GM12878 (cell line): ENCODE results near the gene FXN. TPM values are rescaled to one million over a fixed set of nuclear protein-coding genes. Genes with fewer than 3 reads are reported as not detected.

Experiments
- ATAC-seq: fragments of 200-7000 bp; cut with Tn5 transposase; 3 replicates; pipeline ENCODE4 v1.9.1; 2020; ENCODE audit warnings: mild to moderate bottlenecking, moderate library complexity
- BruUV-seq: library from RNA; stranded (reverse); fragments of 400-500 nt; replicated peaks from 2 replicates; lab custom pipeline; 2021; lab: Mats Ljungman, UMichigan
- CTCF ChIA-PET: fragments of 300-600 bp; sonication (Branson Sonifier 250); formaldehyde crosslinking; extraction: SDS; loops from one replicate; lab custom pipeline; 2021; ENCODE audit warnings: inconsistent platforms; lab: Yijun Ruan, JAX
- POLR2A ChIA-PET: fragments of 350-600 bp; formaldehyde crosslinking; extraction: SDS; loops from one replicate; lab custom pipeline; 2021; ENCODE audit warnings: inconsistent platforms; lab: Charles Lee
- RAD21 ChIA-PET: fragments of 300-600 bp; sonication (Branson Sonifier 250); formaldehyde crosslinking; loops from one replicate; lab custom pipeline; 2023; ENCODE audit warnings: antibody characterized with exemption; ENCODE audit not compliant: unreplicated experiment; lab: Charles Lee
- SMC1A ChIA-PET: fragments of 300-600 bp; sonication (Branson Sonifier 250); formaldehyde crosslinking; loops from one replicate; lab custom pipeline; 2023; ENCODE audit not compliant: unreplicated experiment, uncharacterized antibody; lab: Charles Lee
- DNase-seq: peaks from one replicate; pipeline ENCODE4 v3.0.0-alpha.2; 2011; ENCODE audit warnings: low read depth, low spot score
- FAIRE-seq: peaks from 3 replicates; lab custom pipeline; 2011; peaks lifted over from hg19 to GRCh38; lab: Jason Lieb, UNC
- H2AFZ ChIP-seq: 2 replicates; pipeline ENCODE4 v1.6.0; 2011; ENCODE audit warnings: low read depth, low read length, control low read depth; ENCODE audit not compliant: control insufficient read depth
- H3K27ac ChIP-seq: 2 replicates; pipeline ENCODE4 v1.5.1; 2011; ENCODE audit warnings: control low read depth; ENCODE audit not compliant: control insufficient read depth, insufficient read depth
- H3K27me3 ChIP-seq, 2 experiments: replicated peaks in 1 of 2; 2 replicates each; pipeline versions ENCODE4 v1.6.0 to v1.6.1; 2011; ENCODE audit warnings: low read length in 1 of 2; ENCODE audit not compliant: control insufficient read depth in 2 of 2, insufficient read depth in 2 of 2
- H3K36me3 ChIP-seq, 2 experiments: 2 replicates each; pipeline ENCODE4 v1.5.1; 2011; ENCODE audit warnings: low read length in 1 of 2; ENCODE audit not compliant: control insufficient read depth in 2 of 2, insufficient read depth in 2 of 2
- H3K4me1 ChIP-seq: 2 replicates; pipeline ENCODE4 v1.6.1; 2011; ENCODE audit warnings: mild to moderate bottlenecking, low read length, moderate library complexity, mixed read lengths; ENCODE audit not compliant: control insufficient read depth, insufficient read depth
- H3K4me2 ChIP-seq: 2 replicates; pipeline ENCODE4 v1.6.0; 2011; ENCODE audit warnings: control low read depth; ENCODE audit not compliant: control insufficient read depth, insufficient read depth
- H3K4me3 ChIP-seq: fragments of 200-600 bp; sonication (generic); 2 replicates; pipeline ENCODE4 v1.5.1; 2016
- H3K79me2 ChIP-seq: 2 replicates; pipeline ENCODE4 v1.6.0; 2011; ENCODE audit warnings: low read length; ENCODE audit not compliant: control insufficient read depth, insufficient read depth
- H3K9ac ChIP-seq: 2 replicates; pipeline ENCODE4 v1.8.0; 2011; ENCODE audit warnings: low read length, control low read depth, mixed read lengths; ENCODE audit not compliant: control insufficient read depth, insufficient read depth
- H3K9me3 ChIP-seq: replicated peaks from 3 replicates; pipeline ENCODE4 v1.5.1; 2011; ENCODE audit warnings: mild to moderate bottlenecking, low read length; ENCODE audit not compliant: control insufficient read depth, insufficient read depth
- H4K20me1 ChIP-seq: 2 replicates; pipeline ENCODE4 v1.6.0; 2011; ENCODE audit not compliant: control insufficient read depth, insufficient read depth
- MAX ChIP-seq: IDR thresholded peaks from 2 replicates; pipeline ENCODE4 v1.6.1; 2012; ENCODE audit warnings: low read depth, low read length, improper control_type of control experiment
- MYC ChIP-seq: IDR thresholded peaks from 2 replicates; pipeline ENCODE4 v1.6.1; 2011; ENCODE audit warnings: mild to moderate bottlenecking, low read length, moderate library complexity, inconsistent platforms; ENCODE audit not compliant: insufficient read depth, insufficient replicate concordance, insufficient read length, severe bottlenecking
- RCOR1 ChIP-seq: conservative IDR thresholded peaks from 2 replicates; pipeline ENCODE4 v1.6.1; 2012; ENCODE audit warnings: low read depth, low read length, improper control_type of control experiment
- USF1 ChIP-seq: IDR thresholded peaks from 2 replicates; pipeline ENCODE4 v1.6.1; 2011; ENCODE audit warnings: borderline replicate concordance, low read depth, mild to moderate bottlenecking, moderate library complexity, mixed read lengths, low read length; ENCODE audit not compliant: insufficient read depth; ENCODE audit errors: extremely low read length
- ZBED1 ChIP-seq: IDR thresholded peaks from 2 replicates; pipeline ENCODE4 v1.6.1; 2016; ENCODE audit warnings: borderline replicate concordance
- WGBS: methylation state at CpG from one replicate; pipeline ENCODE4 v1.1.6; 2016; ENCODE audit warnings: low lambda C conversion rate; ENCODE audit not compliant: insufficient replicate concordance, insufficient coverage; ENCODE audit errors: missing lambda C conversion rate; 5-methylcytosine and 5-hydroxymethylcytosine counted together
- in situ Hi-C: fragments of 300-500 bp; cut with MboI; formaldehyde crosslinking; loops from 9 replicates; pipeline ENCODE4 v1.14.3; 2018; ENCODE audit warnings: mixed read lengths
- intact Hi-C: fragments of 100-400 bp; cut with micrococcal nuclease; formaldehyde crosslinking; loops from one replicate; pipeline ENCODE4 v1.14.2; 2022; ENCODE audit not compliant: unreplicated experiment
- polyA plus RNA-seq, 11 experiments: library from polyadenylated mRNA; depleted of rRNA in 4 of 11; unstranded in 6 of 11; stranded (reverse) in 5 of 11; fragments of >200 nt; fragmentation: Nextera tagmentation in 4 of 11; fragmentation: Illumina TruSeq in 1 of 11; extraction: Ambion mirVana in 4 of 11; extraction: Trizol in 1 of 11; gene quantifications; 1 replicate in 1 of 11; 2 replicates in 10 of 11; pipeline versions ENCODE4 v1.2.1 to v1.2.3, GENCODE V29; 2011 to 2016; ENCODE audit warnings: inconsistent platforms in 2 of 11, missing spikeins in 2 of 11, low read depth in 1 of 11
- total RNA-seq, 4 experiments: library from RNA; depleted of rRNA in 3 of 4; stranded (reverse); fragments of >200 nt in 3 of 4; fragmentation: Illumina TruSeq in 1 of 4; extraction: Trizol in 1 of 4; gene quantifications; 2 replicates each; pipeline versions ENCODE4 v1.2.1 to v1.2.3, GENCODE V29; 2013 to 2021
- TF ChIP-seq, protein P1 (sequence below): IDR thresholded peaks from 2 replicates; pipeline ENCODE4 v1.6.1; 2012; ENCODE audit warnings: low read length, inconsistent platforms
- TF ChIP-seq, protein P2 (sequence below): fragments of 450-650 bp; IDR thresholded peaks from 2 replicates; pipeline ENCODE4 v1.6.1; 2017; ENCODE audit warnings: borderline replicate concordance

Gene FXN
- total and polyA plus RNA-seq, 10 of the 15 experiments (the other 5 are each of a cell fraction or from before 2014, with no cell fraction given), result 7.3 to 78.0 (median 23.2) TPM

GRCh38 chr9:69020301-69021145, 15.0 kb upstream of the FXN start:
- Histone ChIP-seq H3K4me3 (no peak overlapping the region), H4K20me1 (no peaks in the 10 kb centered on the region), H3K36me3 (no peaks in the 10 kb centered on the region), H3K9me3 (no peaks in the 10 kb centered on the region), H3K27me3 (no peaks in the 10 kb centered on the region), H3K4me2 (no peak overlapping the region), H3K27ac (no peak overlapping the region), H3K9ac (no peak overlapping the region), H3K79me2 (no peaks in the 10 kb centered on the region), H3K4me1 (no peaks in the 10 kb centered on the region), H2AFZ (no peak overlapping the region)
- TF ChIP-seq MYC (no peak), ZBED1 (no peak), USF1 (no peak), RCOR1 (no peak), MAX (no peak)
- TF ChIP-seq, protein P1, sequence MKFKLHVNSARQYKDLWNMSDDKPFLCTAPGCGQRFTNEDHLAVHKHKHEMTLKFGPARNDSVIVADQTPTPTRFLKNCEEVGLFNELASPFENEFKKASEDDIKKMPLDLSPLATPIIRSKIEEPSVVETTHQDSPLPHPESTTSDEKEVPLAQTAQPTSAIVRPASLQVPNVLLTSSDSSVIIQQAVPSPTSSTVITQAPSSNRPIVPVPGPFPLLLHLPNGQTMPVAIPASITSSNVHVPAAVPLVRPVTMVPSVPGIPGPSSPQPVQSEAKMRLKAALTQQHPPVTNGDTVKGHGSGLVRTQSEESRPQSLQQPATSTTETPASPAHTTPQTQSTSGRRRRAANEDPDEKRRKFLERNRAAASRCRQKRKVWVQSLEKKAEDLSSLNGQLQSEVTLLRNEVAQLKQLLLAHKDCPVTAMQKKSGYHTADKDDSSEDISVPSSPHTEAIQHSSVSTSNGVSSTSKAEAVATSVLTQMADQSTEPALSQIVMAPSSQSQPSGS, result no peak
- TF ChIP-seq, protein P2, sequence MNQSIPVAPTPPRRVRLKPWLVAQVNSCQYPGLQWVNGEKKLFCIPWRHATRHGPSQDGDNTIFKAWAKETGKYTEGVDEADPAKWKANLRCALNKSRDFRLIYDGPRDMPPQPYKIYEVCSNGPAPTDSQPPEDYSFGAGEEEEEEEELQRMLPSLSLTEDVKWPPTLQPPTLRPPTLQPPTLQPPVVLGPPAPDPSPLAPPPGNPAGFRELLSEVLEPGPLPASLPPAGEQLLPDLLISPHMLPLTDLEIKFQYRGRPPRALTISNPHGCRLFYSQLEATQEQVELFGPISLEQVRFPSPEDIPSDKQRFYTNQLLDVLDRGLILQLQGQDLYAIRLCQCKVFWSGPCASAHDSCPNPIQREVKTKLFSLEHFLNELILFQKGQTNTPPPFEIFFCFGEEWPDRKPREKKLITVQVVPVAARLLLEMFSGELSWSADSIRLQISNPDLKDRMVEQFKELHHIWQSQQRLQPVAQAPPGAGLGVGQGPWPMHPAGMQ, result no peak
- WGBS, result 75% methylated on average over 8 of the region's 8 CpGs
- CTCF ChIA-PET, result interaction anchor here (1.2 to 3.0 kb wide), 3 partner anchors 15 to 437 kb away, joined by 4 to 10 read pairs (median 4); partner anchors contain the start of gene FXN
- ATAC-seq, result no peak
- SMC1A ChIA-PET, result interaction anchor here (1.1 kb wide), 1 partner anchor 56 kb away, joined by 3 read pairs; no protein-coding TSS in a partner anchor
- no peak for FAIRE-seq
- RAD21 ChIA-PET, result interaction anchor here (1.2 kb wide), 1 partner anchor 40 kb away, joined by 3 read pairs; no protein-coding TSS in a partner anchor
- POLR2A ChIA-PET, result no interaction called here
- no TSS peak for BruUV-seq
- DNase-seq, result no peak
- in situ Hi-C loops, result no loop called here
- intact Hi-C loops, result no loop called here
